Activated CD8-positive, alpha-beta memory T cell treated with anti-CD3 and anti-CD28 coated beads for 4 hours (primary cell): Measurements from ENCODE around the gene NEIL1.
"Not testable (repeated sequence)": the region's sequence is repeated elsewhere in the genome, so short reads cannot be mapped to it uniquely, and the experiment has no call there.

Experiments used
- DNase-seq, 2 donors: peaks; one replicate each; pipeline ENCODE4 v3.0.0-alpha.2; 2020; ENCODE audit warnings: low read depth in 2 of 2

Gene NEIL1

GRCh38 chr15:75333654-75334419, 13.0 kb upstream of the NEIL1 start:
- DNase-seq, result not testable (repeated sequence)

GRCh38 chr15:75335313-75335704, 11.5 kb upstream of the NEIL1 start:
- DNase-seq, result no peak

- peak; percentile 33 to 42 for DNase-seq
These were observed 11.0 kb upstream of the NEIL1 start, which contains the start of gene COMMD4 for GRCh38 chr15:75335705-75336355. TSS of gene COMMD4 (plus strand) at chr15:75336063. CDS start at chr15:75336090, 27 bp downstream.

- no peak for DNase-seq
These were observed 8.1 kb upstream of the NEIL1 start for GRCh38 chr15:75338661-75339240.

GRCh38 chr15:75339531-75340240, 7.2 kb upstream of the NEIL1 start:
- no peak for DNase-seq

- DNase-seq, result no peak
These were observed 4.6 kb upstream of the NEIL1 start for GRCh38 chr15:75342221-75342620.

- DNase-seq, result not testable (repeated sequence)
These were observed 2.9 kb upstream of the NEIL1 start for GRCh38 chr15:75343953-75344352.

GRCh38 chr15:75347222-75348033, 589 bp downstream of the NEIL1 start:
- DNase-seq, result peak in 1 of 2 donors; percentile 22

GRCh38 chr15:75348034-75348561, 1.3 kb downstream of the NEIL1 start:
- DNase-seq, result no peak

- no peak for DNase-seq
These were observed 1.9 kb downstream of the NEIL1 start for GRCh38 chr15:75348562-75349350.

- not testable (repeated sequence) for DNase-seq
These were observed 2.5 kb downstream of the NEIL1 start for GRCh38 chr15:75349351-75349669.

GRCh38 chr15:75349851-75350588, 3.2 kb downstream of the NEIL1 start:
- peak; percentile 33 to 58 for DNase-seq

GRCh38 chr15:75350601-75351361, 3.9 kb downstream of the NEIL1 start:
- DNase-seq, result no peak

- no peak for DNase-seq
These were observed 5.6 kb downstream of the NEIL1 start for GRCh38 chr15:75352186-75353080.

GRCh38 chr15:75353604-75354003, 6.8 kb downstream of the NEIL1 start:
- no peak for DNase-seq

- no peak for DNase-seq
These were observed 7.6 kb downstream of the NEIL1 start for GRCh38 chr15:75354454-75354853.

GRCh38 chr15:75355369-75355768, 8.5 kb downstream of the NEIL1 start:
- DNase-seq, result no peak

- no peak for DNase-seq
These were observed 9.2 kb downstream of the NEIL1 start for GRCh38 chr15:75356006-75356405.
